Spinal cord (tissue), 10 donors: Measurements from ENCODE around the gene NFATC3. TPM values are rescaled to one million over a fixed set of nuclear protein-coding genes. Genes with fewer than 3 reads are reported as not detected.

Experiments used
- DNase-seq, 6 donors: peaks; one replicate each; pipeline versions ENCODE4 v3.0.0 to v3.0.0-alpha.2; 2013 to 2015; ENCODE audit warnings: low spot score in 6 of 6, low read depth in 4 of 6
- H3K27ac ChIP-seq: one replicate; pipeline ENCODE4 v1.5.1; 2013; ENCODE audit warnings: low read depth, low read length, control low read depth
- H3K27me3 ChIP-seq: one replicate; pipeline ENCODE4 v1.6.1; 2013; ENCODE audit warnings: low read length; ENCODE audit not compliant: control insufficient read depth, insufficient read depth
- H3K36me3 ChIP-seq: one replicate; pipeline ENCODE4 v1.6.1; 2013; ENCODE audit warnings: low read length; ENCODE audit not compliant: control insufficient read depth, insufficient read depth
- H3K4me1 ChIP-seq: one replicate; pipeline ENCODE4 v1.6.1; 2013; ENCODE audit warnings: low read length; ENCODE audit not compliant: control insufficient read depth, insufficient read depth
- H3K4me3 ChIP-seq: one replicate; pipeline ENCODE4 v1.5.1; 2013; ENCODE audit warnings: low read depth, low read length, control low read depth
- H3K9me3 ChIP-seq: one replicate; pipeline ENCODE4 v1.6.1; 2013; ENCODE audit warnings: low read length; ENCODE audit not compliant: control insufficient read depth, insufficient read depth
- WGBS: methylation state at CpG from one replicate; pipeline ENCODE4 v1.1.5; 2013; ENCODE audit warnings: missing lambda C conversion rate; ENCODE audit not compliant: insufficient coverage; 5-methylcytosine and 5-hydroxymethylcytosine counted together
- polyA plus RNA-seq, 2 donors: library from polyadenylated mRNA; unstranded; fragments of 120-200 nt; gene quantifications; one replicate each; pipeline ENCODE4 v1.2.1, GENCODE V29; 2013; ENCODE audit not compliant: insufficient read length in 2 of 2
- total RNA-seq, 2 donors: library from RNA; depleted of rRNA in 1 of 2; stranded (reverse); fragments of 120-200 nt in 1 of 2; fragments of >200 nt in 1 of 2; gene quantifications; one replicate each; pipeline versions ENCODE4 v1.2.3 to v1.2.4, GENCODE V29; 2013 to 2014
- donor health status: healthy.

Gene NFATC3
- total and polyA plus RNA-seq, 4 donors = 15.1 to 36.7 (median 20.8) TPM

- WGBS = 75% methylated on average over 1 of the region's 3 CpGs
- no peak for DNase-seq
- Histone ChIP-seq H3K27me3 (no peaks in the 10 kb centered on the region), H3K36me3 (peaks cover 25% of the 10 kb centered on the region), H3K4me1 (peaks cover 6% of the 10 kb centered on the region), H3K27ac (no peak overlapping the region), H3K4me3 (no peak overlapping the region), H3K9me3 (no peaks in the 10 kb centered on the region)
These were observed 23.8 kb upstream of the NFATC3 start for GRCh38 chr16:68061396-68061795.

GRCh38 chr16:68062910-68063393 lies 22.2 kb upstream of the NFATC3 start:
- H3K27me3 ChIP-seq = no peaks in the 10 kb centered on the region
- H3K4me3 ChIP-seq = no peak overlapping the region
- 100% methylated on average over 3 of the region's 4 CpGs for WGBS
- DNase-seq = no peak
- H3K4me1 ChIP-seq = peaks cover 6% of the 10 kb centered on the region
- no peaks in the 10 kb centered on the region for H3K9me3 ChIP-seq
- no peak overlapping the region for H3K27ac ChIP-seq
- H3K36me3 ChIP-seq = peaks cover 28% of the 10 kb centered on the region

GRCh38 chr16:68064791-68065365 lies 20.3 kb upstream of the NFATC3 start:
- Histone ChIP-seq H3K9me3 (no peaks in the 10 kb centered on the region), H3K4me1 (peaks cover 6% of the 10 kb centered on the region), H3K27me3 (no peaks in the 10 kb centered on the region), H3K36me3 (peaks cover 32% of the 10 kb centered on the region), H3K27ac (peak overlapping the region; percentile 25), H3K4me3 (no peak overlapping the region)
- 0% methylated on average over 1 of the region's 2 CpGs for WGBS
- peak in 3 of 6 donors; percentile 18 to 69 (median 58) for DNase-seq

- Histone ChIP-seq H3K4me3 (no peak overlapping the region), H3K27ac (no peak overlapping the region), H3K27me3 (no peaks in the 10 kb centered on the region), H3K9me3 (no peaks in the 10 kb centered on the region), H3K4me1 (peaks cover 6% of the 10 kb centered on the region), H3K36me3 (peaks cover 33% of the 10 kb centered on the region)
- no peak for DNase-seq
- no CpG with 5 or more reads among the region's 6 CpGs for WGBS
These were observed 19.4 kb upstream of the NFATC3 start for GRCh38 chr16:68065716-68066305.

- Histone ChIP-seq H3K4me1 (peaks cover under 1% of the 10 kb centered on the region), H3K27me3 (no peaks in the 10 kb centered on the region), H3K9me3 (no peaks in the 10 kb centered on the region), H3K27ac (no peak overlapping the region), H3K36me3 (peaks cover 33% of the 10 kb centered on the region), H3K4me3 (no peak overlapping the region)
- no peak for DNase-seq
- no CpG with 5 or more reads among the region's 1 CpG for WGBS
These were observed 18.4 kb upstream of the NFATC3 start for GRCh38 chr16:68066763-68067162.

- H3K27me3 ChIP-seq = no peaks in the 10 kb centered on the region
- no peak for DNase-seq
- peaks cover 51% of the 10 kb centered on the region for H3K36me3 ChIP-seq
- H3K4me3 ChIP-seq = no peak overlapping the region
- H3K27ac ChIP-seq = no peak overlapping the region
- WGBS = 92% methylated on average over 4 of the region's 9 CpGs
- H3K9me3 ChIP-seq = no peaks in the 10 kb centered on the region
- H3K4me1 ChIP-seq = no peaks in the 10 kb centered on the region
These were observed 16.2 kb upstream of the NFATC3 start for GRCh38 chr16:68068926-68069325.

GRCh38 chr16:68069511-68070248 lies 15.5 kb upstream of the NFATC3 start:
- no peak overlapping the region for H3K4me3 ChIP-seq
- H3K27me3 ChIP-seq = no peaks in the 10 kb centered on the region
- no peaks in the 10 kb centered on the region for H3K4me1 ChIP-seq
- peaks cover 58% of the 10 kb centered on the region for H3K36me3 ChIP-seq
- DNase-seq = no peak
- H3K27ac ChIP-seq = no peak overlapping the region
- 88% methylated on average over 5 of the region's 7 CpGs for WGBS
- H3K9me3 ChIP-seq = no peaks in the 10 kb centered on the region

- Histone ChIP-seq H3K4me3 (no peak overlapping the region), H3K9me3 (no peaks in the 10 kb centered on the region), H3K36me3 (peaks cover 64% of the 10 kb centered on the region), H3K27ac (no peak overlapping the region), H3K27me3 (no peaks in the 10 kb centered on the region), H3K4me1 (no peaks in the 10 kb centered on the region)
- DNase-seq = no peak
- no CpG with 5 or more reads among the region's 2 CpGs for WGBS
These were observed 14.9 kb upstream of the NFATC3 start for GRCh38 chr16:68070249-68070730.

- no peak overlapping the region for H3K4me3 ChIP-seq
- 74% methylated on average over 12 of the region's 14 CpGs for WGBS
- no peaks in the 10 kb centered on the region for H3K27me3 ChIP-seq
- H3K27ac ChIP-seq = no peak overlapping the region
- H3K36me3 ChIP-seq = peaks cover 71% of the 10 kb centered on the region
- H3K4me1 ChIP-seq = no peaks in the 10 kb centered on the region
- no peak for DNase-seq
- H3K9me3 ChIP-seq = no peaks in the 10 kb centered on the region
These were observed 14.2 kb upstream of the NFATC3 start for GRCh38 chr16:68070806-68071517.
